Spinal cord (tissue), 10 donors: ENCODE measurements around the gene WDR33. TPM values are rescaled to one million over a fixed set of nuclear protein-coding genes. Genes with fewer than 3 reads are reported as not detected.

ENCODE experiments used
- DNase-seq, 6 donors: peaks; one replicate each; pipeline versions ENCODE4 v3.0.0 to v3.0.0-alpha.2; 2013 to 2015; ENCODE audit warnings: low spot score in 6 of 6, low read depth in 4 of 6
- H3K27ac ChIP-seq: one replicate; pipeline ENCODE4 v1.5.1; 2013; ENCODE audit warnings: low read depth, low read length, control low read depth
- H3K27me3 ChIP-seq: one replicate; pipeline ENCODE4 v1.6.1; 2013; ENCODE audit warnings: low read length; ENCODE audit not compliant: control insufficient read depth, insufficient read depth
- H3K36me3 ChIP-seq: one replicate; pipeline ENCODE4 v1.6.1; 2013; ENCODE audit warnings: low read length; ENCODE audit not compliant: control insufficient read depth, insufficient read depth
- H3K4me1 ChIP-seq: one replicate; pipeline ENCODE4 v1.6.1; 2013; ENCODE audit warnings: low read length; ENCODE audit not compliant: control insufficient read depth, insufficient read depth
- H3K4me3 ChIP-seq: one replicate; pipeline ENCODE4 v1.5.1; 2013; ENCODE audit warnings: low read depth, low read length, control low read depth
- H3K9me3 ChIP-seq: one replicate; pipeline ENCODE4 v1.6.1; 2013; ENCODE audit warnings: low read length; ENCODE audit not compliant: control insufficient read depth, insufficient read depth
- WGBS: methylation state at CpG from one replicate; pipeline ENCODE4 v1.1.5; 2013; ENCODE audit warnings: missing lambda C conversion rate; ENCODE audit not compliant: insufficient coverage; 5-methylcytosine and 5-hydroxymethylcytosine counted together
- polyA plus RNA-seq, 2 donors: library from polyadenylated mRNA; unstranded; fragments of 120-200 nt; gene quantifications; one replicate each; pipeline ENCODE4 v1.2.1, GENCODE V29; 2013; ENCODE audit not compliant: insufficient read length in 2 of 2
- total RNA-seq, 2 donors: library from RNA; depleted of rRNA in 1 of 2; stranded (reverse); fragments of 120-200 nt in 1 of 2; fragments of >200 nt in 1 of 2; gene quantifications; one replicate each; pipeline versions ENCODE4 v1.2.3 to v1.2.4, GENCODE V29; 2013 to 2014
- donor health status: healthy.

Gene WDR33
- total and polyA plus RNA-seq, 4 donors, result 37.4 to 59.1 (median 42.5) TPM

GRCh38 chr2:127701651-127702394 is 109.1 kb downstream of the WDR33 start:
- H3K9me3 ChIP-seq, result no peaks in the 10 kb centered on the region
- no peaks in the 10 kb centered on the region for H3K27me3 ChIP-seq
- peak overlapping the region; percentile 95 for H3K27ac ChIP-seq
- WGBS, result under 1% methylated on average over 108 of the region's 108 CpGs
- peak overlapping the region; percentile 73 for H3K4me3 ChIP-seq
- peaks cover 17% of the 10 kb centered on the region for H3K36me3 ChIP-seq
- H3K4me1 ChIP-seq, result peaks cover 27% of the 10 kb centered on the region
- peak in 5 of 6 donors; percentile 24 to 87 (median 57) for DNase-seq

DNA sequence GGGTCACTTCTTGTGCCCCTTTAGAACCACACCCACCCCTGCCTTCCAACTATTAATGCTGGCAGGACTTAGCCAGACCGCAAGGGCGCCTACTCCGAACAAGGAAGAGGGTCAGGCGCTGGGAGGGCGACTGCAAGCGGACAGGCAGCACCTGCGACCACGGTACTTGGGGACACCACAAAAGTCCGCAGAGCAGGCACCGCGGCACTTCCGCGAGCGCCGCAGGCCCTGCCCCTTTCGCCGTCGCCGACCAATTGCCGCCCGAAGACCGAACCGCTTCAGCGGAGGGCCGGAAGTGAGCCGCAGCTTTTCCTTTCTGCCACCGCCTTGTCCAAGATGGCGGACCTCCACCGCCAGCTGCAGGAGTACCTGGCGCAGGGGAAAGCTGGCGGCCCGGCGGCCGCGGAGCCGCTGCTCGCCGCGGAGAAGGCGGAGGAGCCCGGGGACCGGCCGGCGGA is 109.7 kb downstream of the WDR33 start, which contains the start of gene SFT2D3:
TSS of gene SFT2D3 (plus strand) at position 305 of the 458 bp plus-strand sequence. CDS start at position 337, 32 bp downstream.
- 0% methylated on average over 44 of the region's 44 CpGs for WGBS
- H3K27me3 ChIP-seq, result no peaks in the 10 kb centered on the region
- H3K9me3 ChIP-seq, result no peaks in the 10 kb centered on the region
- H3K4me3 ChIP-seq, result peak within 1 kb of the TSS; percentile 73
- peak; percentile 68 to 97 (median 81) for DNase-seq
- peaks cover 22% of the 10 kb centered on the region for H3K4me1 ChIP-seq
- H3K27ac ChIP-seq, result peak within 1 kb of the TSS; percentile 95
- H3K36me3 ChIP-seq, result peaks cover 12% of the 10 kb centered on the region

GRCh38 chr2:127700527-127701192 is 110.3 kb downstream of the WDR33 start:
- 47% methylated on average over 9 of the region's 17 CpGs for WGBS
- Histone ChIP-seq H3K36me3 (peaks cover 8% of the 10 kb centered on the region), H3K4me3 (peak overlapping the region; percentile 73), H3K4me1 (peaks cover 23% of the 10 kb centered on the region), H3K9me3 (no peaks in the 10 kb centered on the region), H3K27me3 (no peaks in the 10 kb centered on the region), H3K27ac (peak overlapping the region; percentile 95)
- peak in 1 of 6 donors; percentile 1 for DNase-seq

DNA sequence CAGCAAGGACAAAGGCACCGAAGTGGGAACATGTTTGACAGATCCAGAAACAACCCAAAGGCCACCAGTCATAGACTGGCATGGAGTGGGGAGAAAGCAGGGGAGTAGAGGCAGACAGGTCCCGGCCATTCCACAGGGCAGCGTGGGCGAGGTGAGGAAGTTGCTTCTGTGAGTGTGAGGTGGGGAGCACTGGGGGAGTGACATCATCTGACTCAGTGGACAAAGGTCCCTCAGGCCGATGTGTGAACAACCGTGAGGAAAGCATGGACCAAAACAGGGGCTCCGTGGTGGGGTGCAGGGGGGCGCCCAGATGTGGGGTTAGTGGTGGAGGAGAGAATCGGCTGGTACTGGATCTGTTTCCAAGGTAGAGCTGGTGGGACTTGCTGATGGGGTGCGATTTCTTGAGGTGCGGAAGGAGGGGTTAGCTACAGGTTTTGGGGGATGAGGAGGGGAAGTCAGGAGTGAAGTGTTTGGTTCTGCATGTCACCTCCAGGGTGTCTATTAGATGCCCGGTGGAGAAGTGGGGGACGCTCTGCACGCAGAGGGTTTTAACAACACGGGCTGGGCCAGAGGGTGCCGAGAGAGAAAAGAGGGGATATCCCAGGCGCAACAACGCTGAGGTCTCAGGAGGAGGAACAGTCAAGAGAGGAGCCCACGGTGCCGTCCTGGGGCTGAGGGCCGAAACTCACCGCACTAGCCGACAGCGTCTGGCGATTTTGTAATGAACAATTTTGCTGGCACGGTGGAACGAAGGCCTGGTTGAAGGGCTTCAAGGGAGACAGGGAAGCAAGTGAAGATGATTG is 112.2 kb downstream of the WDR33 start:
- no peak overlapping the region for H3K4me3 ChIP-seq
- WGBS, result 91% methylated on average over 25 of the region's 27 CpGs
- DNase-seq, result no peak
- H3K27me3 ChIP-seq, result no peaks in the 10 kb centered on the region
- H3K4me1 ChIP-seq, result peaks cover 20% of the 10 kb centered on the region
- H3K9me3 ChIP-seq, result no peaks in the 10 kb centered on the region
- H3K27ac ChIP-seq, result no peak overlapping the region
- peaks cover 5% of the 10 kb centered on the region for H3K36me3 ChIP-seq

DNA sequence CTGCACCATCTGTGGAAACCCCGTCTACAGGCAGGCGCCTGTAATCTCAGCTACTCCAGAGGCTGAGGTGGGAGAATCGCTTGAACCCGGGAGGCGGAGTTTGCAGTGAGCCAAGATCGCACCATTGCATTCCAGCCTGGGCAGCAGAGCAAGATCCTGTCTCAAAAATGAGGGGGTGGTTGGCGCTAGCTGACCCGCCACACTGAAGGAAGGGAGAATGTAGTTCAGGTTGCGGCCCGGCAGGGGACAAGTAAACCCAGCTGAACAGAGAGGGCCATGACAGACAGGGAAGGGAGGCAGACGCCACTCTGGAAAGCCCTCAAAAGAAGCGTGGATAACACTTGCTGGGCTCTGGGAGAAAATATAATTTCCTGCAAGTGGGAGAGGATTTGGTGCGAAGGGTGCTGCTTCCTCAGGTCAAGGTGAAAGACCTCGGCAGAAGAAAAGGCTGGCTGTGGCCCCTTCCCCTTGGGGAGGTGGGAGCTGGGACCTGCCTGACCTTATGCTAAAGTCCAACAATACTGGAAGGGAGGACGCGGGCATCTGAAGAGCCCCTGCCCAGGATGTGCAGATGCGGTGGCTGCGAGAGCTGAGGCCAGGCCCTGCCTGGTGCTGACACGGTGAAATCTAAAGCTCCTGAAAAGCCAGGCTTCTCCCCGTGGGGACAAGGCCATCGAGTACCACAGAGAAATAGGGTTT is 113.3 kb downstream of the WDR33 start:
- peaks cover 5% of the 10 kb centered on the region for H3K36me3 ChIP-seq
- H3K27ac ChIP-seq, result no peak overlapping the region
- H3K4me3 ChIP-seq, result no peak overlapping the region
- H3K27me3 ChIP-seq, result no peaks in the 10 kb centered on the region
- no peak for DNase-seq
- no peaks in the 10 kb centered on the region for H3K9me3 ChIP-seq
- 92% methylated on average over 21 of the region's 21 CpGs for WGBS
- H3K4me1 ChIP-seq, result peaks cover 13% of the 10 kb centered on the region

DNA sequence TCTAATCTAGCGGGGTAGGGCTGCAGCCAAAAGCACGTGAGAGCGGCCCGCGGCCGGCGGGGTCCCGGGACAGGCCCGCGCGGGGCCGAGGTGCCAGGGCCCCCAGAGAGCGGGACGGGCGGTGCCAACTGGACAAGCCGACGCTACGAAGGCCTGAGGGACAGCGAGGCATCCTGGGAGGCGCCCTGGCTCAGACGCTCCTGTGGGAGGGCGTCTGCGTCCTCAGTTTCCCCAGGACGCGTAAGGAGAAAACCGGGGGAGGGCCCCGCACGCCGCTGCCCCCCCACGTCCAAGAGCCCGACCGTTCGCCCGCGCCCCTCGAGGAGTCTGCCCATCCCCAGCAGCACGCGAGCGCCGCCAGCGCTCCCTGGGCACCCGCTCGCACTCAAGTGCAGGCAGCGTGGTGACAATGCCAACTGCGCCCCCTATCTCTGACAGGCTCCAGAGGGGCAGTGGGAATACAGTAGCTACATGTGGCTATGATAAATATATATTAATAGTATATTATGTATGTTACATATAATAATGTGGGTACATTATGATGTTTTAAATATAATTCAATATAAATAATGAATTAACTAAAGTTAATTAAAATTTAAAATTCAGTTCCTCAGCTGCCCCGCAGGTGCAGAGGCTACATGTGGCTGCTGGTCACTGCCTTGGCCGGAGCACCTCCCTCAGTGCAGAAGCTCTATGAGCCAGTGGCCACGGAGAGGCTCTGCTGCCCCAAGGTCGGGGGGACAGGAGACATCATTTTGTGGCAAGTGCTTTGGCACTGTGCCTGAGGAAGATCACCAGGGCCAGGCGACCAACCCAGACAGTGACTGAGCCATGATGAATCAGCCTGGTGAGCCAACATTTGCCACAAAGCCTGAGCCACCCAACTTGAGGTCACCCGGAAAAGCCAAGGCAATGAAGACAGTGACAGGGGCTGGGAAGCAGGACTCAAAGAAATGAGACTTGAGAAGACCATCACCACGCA is 115.2 kb downstream of the WDR33 start:
- no peaks in the 10 kb centered on the region for H3K27me3 ChIP-seq
- DNase-seq, result peak in 2 of 6 donors; percentile 48 to 59

GRCh38 chr2:127694986-127695385 is 116.0 kb downstream of the WDR33 start:
- H3K9me3 ChIP-seq, result peaks cover 2% of the 10 kb centered on the region
- peaks cover 5% of the 10 kb centered on the region for H3K36me3 ChIP-seq
- H3K4me3 ChIP-seq, result no peak overlapping the region
- 99% methylated on average over 6 of the region's 9 CpGs for WGBS
- no peaks in the 10 kb centered on the region for H3K27me3 ChIP-seq
- H3K27ac ChIP-seq, result no peak overlapping the region
- no peak for DNase-seq
- H3K4me1 ChIP-seq, result peaks cover 4% of the 10 kb centered on the region

More for the DNA sequence above, 115.2 kb downstream of the WDR33 start:
- H3K27ac ChIP-seq, result no peak overlapping the region
- H3K4me1 ChIP-seq, result peaks cover 9% of the 10 kb centered on the region
- H3K36me3 ChIP-seq, result peaks cover 5% of the 10 kb centered on the region
- 45% methylated on average over 50 of the region's 52 CpGs for WGBS
- no peak overlapping the region for H3K4me3 ChIP-seq
- no peaks in the 10 kb centered on the region for H3K9me3 ChIP-seq

DNA sequence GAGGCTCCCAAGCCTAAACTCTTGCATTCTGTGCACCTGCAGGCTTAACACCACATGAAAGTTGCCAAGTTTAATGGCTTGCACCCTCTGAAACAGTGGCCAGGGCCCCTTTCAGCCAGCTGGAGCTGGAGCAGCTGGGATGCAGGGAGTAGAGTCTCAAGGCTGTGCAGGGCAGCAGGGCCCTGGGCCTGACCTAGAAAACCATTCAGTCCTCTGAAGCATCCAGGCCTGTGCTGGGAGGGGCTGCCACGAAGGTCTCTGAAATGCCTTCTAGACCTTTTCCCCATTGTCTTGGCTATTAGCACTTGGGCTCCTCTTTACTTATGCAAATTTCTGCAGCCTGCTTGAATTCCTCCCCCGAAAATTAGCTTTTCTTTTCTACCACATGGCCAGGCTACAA is 120.3 kb downstream of the WDR33 start:
- Histone ChIP-seq H3K36me3 (no peaks in the 10 kb centered on the region), H3K27me3 (no peaks in the 10 kb centered on the region), H3K27ac (no peak overlapping the region), H3K4me1 (no peaks in the 10 kb centered on the region), H3K4me3 (no peak overlapping the region), H3K9me3 (peaks cover 2% of the 10 kb centered on the region)
- DNase-seq, result no peak
- 81% methylated on average over 2 of the region's 2 CpGs for WGBS
